HepG2 (cell line): ENCODE data around the gene ELP6. TPM values are rescaled to one million over a fixed set of nuclear protein-coding genes. Genes with fewer than 3 reads are reported as not detected.

Experiments used
- CBX5 ChIP-seq: sonication (generic); formaldehyde crosslinking; IDR thresholded peaks from 2 replicates; pipeline ENCODE4 v1.4.0; 2020; ENCODE audit warnings: missing genetic modification reagents, borderline replicate concordance
- DNMT3B ChIP-seq: conservative IDR thresholded peaks from 2 replicates; pipeline ENCODE4 v1.6.1; 2016; ENCODE audit warnings: missing biosample characterization, control low read depth
- HINFP ChIP-seq: sonication (generic); formaldehyde crosslinking; IDR thresholded peaks from 2 replicates; pipeline ENCODE4 v1.4.0; 2020; ENCODE audit warnings: low read depth, mild to moderate bottlenecking, missing genetic modification reagents
- HNF1A ChIP-seq, 2 experiments: sonication (generic) in 1 of 2; formaldehyde crosslinking in 1 of 2; IDR thresholded peaks; 2 replicates each; pipeline versions ENCODE4 v1.4.0 to v1.6.1; 2016 to 2020; ENCODE audit warnings: borderline replicate concordance in 1 of 2, low read depth in 1 of 2, mild to moderate bottlenecking in 1 of 2, missing genetic modification reagents in 1 of 2
- HNRNPK ChIP-seq: fragments of 200-400 bp; formaldehyde crosslinking; IDR thresholded peaks from 2 replicates; pipeline ENCODE4 v1.6.1; 2018; ENCODE audit warnings: low read length, low read depth, moderate library complexity, mild to moderate bottlenecking; ENCODE audit not compliant: poor library complexity, severe bottlenecking
- MAX ChIP-seq: IDR thresholded peaks from 2 replicates; pipeline ENCODE4 v1.6.1; 2012; ENCODE audit warnings: inconsistent platforms
- POGK ChIP-seq: sonication (generic); formaldehyde crosslinking; conservative IDR thresholded peaks from 2 replicates; pipeline ENCODE4 v1.8.0; 2022; ENCODE audit warnings: mild to moderate bottlenecking, moderate library complexity, missing genetic modification reagents
- RELA ChIP-seq: sonication (generic); formaldehyde crosslinking; IDR thresholded peaks from 2 replicates; pipeline ENCODE4 v1.4.0; 2020; ENCODE audit warnings: missing genetic modification reagents
- YEATS4 ChIP-seq: sonication (generic); formaldehyde crosslinking; IDR thresholded peaks from 2 replicates; pipeline ENCODE4 v1.4.0; 2020; ENCODE audit warnings: missing genetic modification reagents, borderline replicate concordance
- ZBTB26 ChIP-seq: IDR thresholded peaks from 2 replicates; pipeline ENCODE4 v1.6.1; 2016; ENCODE audit warnings: missing compliant biosample characterization, missing genetic modification reagents, borderline replicate concordance
- ZNF235 ChIP-seq: sonication (generic); formaldehyde crosslinking; IDR thresholded peaks from 2 replicates; pipeline ENCODE4 v1.8.1; 2023; ENCODE audit warnings: mild to moderate bottlenecking, missing genetic modification reagents, borderline replicate concordance
- ZNF274 ChIP-seq: sonication (generic); formaldehyde crosslinking; IDR thresholded peaks from 2 replicates; pipeline ENCODE4 v1.5.1; 2020; ENCODE audit warnings: mild to moderate bottlenecking, missing genetic modification reagents
- ZNF513 ChIP-seq: sonication (generic); formaldehyde crosslinking; conservative IDR thresholded peaks from 2 replicates; pipeline ENCODE4 v1.5.0; 2020; ENCODE audit warnings: missing genetic modification reagents
- ZNF557 ChIP-seq: sonication (generic); formaldehyde crosslinking; IDR thresholded peaks from 2 replicates; pipeline ENCODE4 v1.4.0; 2020; ENCODE audit warnings: missing genetic modification reagents
- ZNF605 ChIP-seq: sonication (generic); formaldehyde crosslinking; IDR thresholded peaks from 2 replicates; pipeline ENCODE4 v1.8.0; 2022; ENCODE audit warnings: mild to moderate bottlenecking, missing genetic modification reagents
- ZNF775 ChIP-seq: sonication (generic); formaldehyde crosslinking; IDR thresholded peaks from 2 replicates; pipeline ENCODE4 v1.4.0; 2020; ENCODE audit warnings: missing genetic modification reagents, mild to moderate bottlenecking, moderate library complexity, borderline replicate concordance
- polyA plus RNA-seq, 8 experiments: library from polyadenylated mRNA; depleted of rRNA in 3 of 8; stranded (reverse) in 7 of 8; unstranded in 1 of 8; fragments of >200 nt; fragmentation: Illumina TruSeq in 4 of 8; extraction: Trizol in 4 of 8; gene quantifications; 2 replicates each; pipeline versions ENCODE4 v1.2.1 to v1.2.3, GENCODE V29; 2011 to 2016; ENCODE audit warnings: low read depth in 4 of 8, missing spikeins in 1 of 8, mixed read lengths in 1 of 8; ENCODE audit not compliant: insufficient read depth in 1 of 8
- total RNA-seq, 5 experiments: library from RNA; depleted of rRNA; stranded (reverse); fragments of >200 nt; fragmentation: Illumina TruSeq; extraction: Trizol; gene quantifications; 2 replicates each; pipeline ENCODE4 v1.2.3, GENCODE V29; 2016; ENCODE audit warnings: low read depth in 1 of 5

The ELP6 gene
- total and polyA plus RNA-seq, 2 of the 13 experiments (the other 11 are each of a cell fraction or from before 2014, with no cell fraction given): 45.0 to 49.3 TPM

GRCh38 chr3:47513125-47513929 lies at the start of gene ELP6 (continued):
- TF ChIP-seq ZNF513 (CRISPR knock-in tag) (no peak), ZNF605 (CRISPR knock-in tag) (peak; percentile 83), DNMT3B (CRISPR knock-in tag) (peak; percentile 67), MAX (peak; percentile 80), YEATS4 (peak; percentile 66; the same call in 1 of the 2 replicates), ZBTB26 (no peak), ZNF235 (CRISPR knock-in tag) (peak; percentile 53; the same call in 1 of the 2 replicates), ZNF274 (CRISPR knock-in tag) (peak; percentile 75; the same call in 1 of the 2 replicates), CBX5 (CRISPR knock-in tag) (0 out of 2 replicates have a peak, but pooled peaks have one; percentile 14), HINFP (no peak; the same call in 1 of the 2 replicates), POGK (CRISPR knock-in tag) (peak; percentile 78; the same call in 1 of the 2 replicates), HNRNPK (no peak), HNF1A (IDR thresholded peaks at IDR 0.05; ENCODE audit: low read depth) (no peak; the same call in 1 of the 2 replicates), HNF1A (CRISPR knock-in tag; IDR thresholded peaks at IDR 0.05; ENCODE audit: borderline replicate concordance) (peak; percentile 22; the same call in 1 of the 2 replicates), ZNF775 (CRISPR knock-in tag) (no peak), RELA (CRISPR knock-in tag) (no peak), ZNF557 (CRISPR knock-in tag) (no peak)
